ENCODE measurements around the gene CXCL11.

- no peak for TF ChIP-seq CTCF (IDR thresholded peaks at IDR 0.05)
- no peak for TF ChIP-seq POLR2A (IDR thresholded peaks at IDR 0.05)
Measured at GRCh38 chr4:75992462-75992861, 43.4 kb downstream of the CXCL11 start.
